ENCODE results near the gene PODXL2.
"Not testable (repeated sequence)": the region's sequence is repeated elsewhere in the genome, so short reads cannot be mapped to it uniquely, and the experiment has no call there.

Gene PODXL2

GRCh38 chr3:127647166-127647844 is 18.3 kb downstream of the PODXL2 start:
- no peak for TF ChIP-seq POLR2A (IDR thresholded peaks at IDR 0.05; ENCODE audit: extremely low read depth, insufficient read length)
- no peak for TF ChIP-seq MAX (IDR thresholded peaks at IDR 0.05; ENCODE audit: low read depth, low read length)
- TF ChIP-seq CTCF (IDR thresholded peaks at IDR 0.05; ENCODE audit: low read depth, low read length): no peak
- no peak for TF ChIP-seq MYC (IDR thresholded peaks at IDR 0.05; ENCODE audit: low read depth, low read length)
- no peak for DNase-seq (ENCODE audit: low read depth)
- no peak overlapping the region for H3K4me3 ChIP-seq (ENCODE audit: low read depth, low read length)

- DNase-seq (ENCODE audit: low read depth): no peak
- TF ChIP-seq MYC (IDR thresholded peaks at IDR 0.05; ENCODE audit: low read depth, low read length) (no peak), CTCF (IDR thresholded peaks at IDR 0.05; ENCODE audit: low read depth, low read length) (no peak), POLR2A (IDR thresholded peaks at IDR 0.05; ENCODE audit: extremely low read depth, insufficient read length) (no peak), MAX (IDR thresholded peaks at IDR 0.05; ENCODE audit: low read depth, low read length) (no peak)
- no peak overlapping the region for H3K4me3 ChIP-seq (ENCODE audit: low read depth, low read length)
Measured at GRCh38 chr3:127647845-127648204, 18.8 kb downstream of the PODXL2 start.

DNA sequence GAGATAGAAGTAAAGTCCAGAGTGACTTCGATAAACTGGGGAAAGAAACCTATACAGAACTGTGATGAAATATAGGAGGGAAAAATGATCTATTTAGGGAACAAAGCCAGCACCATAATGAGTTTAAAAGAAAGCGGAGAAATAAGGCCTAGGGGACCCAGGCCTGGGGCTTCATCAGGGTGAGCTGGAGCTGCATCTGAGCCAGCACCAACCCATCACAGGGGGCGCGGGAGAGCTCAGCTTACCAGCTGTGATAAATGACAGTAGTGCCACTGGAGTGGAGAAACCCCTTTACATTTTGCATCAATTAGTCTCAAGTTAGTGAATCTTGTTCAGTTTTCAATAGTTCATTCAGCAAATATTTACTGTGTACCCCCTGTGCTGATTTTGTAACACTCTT is 21.3 kb downstream of the PODXL2 start:
- TF ChIP-seq MAX (IDR thresholded peaks at IDR 0.05; ENCODE audit: low read depth, low read length): no peak
- no peak overlapping the region for H3K4me3 ChIP-seq (ENCODE audit: low read depth, low read length)
- no peak for DNase-seq (ENCODE audit: low read depth)

- TF ChIP-seq POLR2A (IDR thresholded peaks at IDR 0.05; ENCODE audit: extremely low read depth, insufficient read length) (no peak), MYC (IDR thresholded peaks at IDR 0.05; ENCODE audit: low read depth, low read length) (no peak), MAX (IDR thresholded peaks at IDR 0.05; ENCODE audit: low read depth, low read length) (no peak), CTCF (IDR thresholded peaks at IDR 0.05; ENCODE audit: low read depth, low read length) (no peak)
- H3K4me3 ChIP-seq (ENCODE audit: low read depth, low read length): no peak overlapping the region
- DNase-seq (ENCODE audit: low read depth): no peak
Measured at GRCh38 chr3:127651516-127652172, 22.7 kb downstream of the PODXL2 start.

DNA sequence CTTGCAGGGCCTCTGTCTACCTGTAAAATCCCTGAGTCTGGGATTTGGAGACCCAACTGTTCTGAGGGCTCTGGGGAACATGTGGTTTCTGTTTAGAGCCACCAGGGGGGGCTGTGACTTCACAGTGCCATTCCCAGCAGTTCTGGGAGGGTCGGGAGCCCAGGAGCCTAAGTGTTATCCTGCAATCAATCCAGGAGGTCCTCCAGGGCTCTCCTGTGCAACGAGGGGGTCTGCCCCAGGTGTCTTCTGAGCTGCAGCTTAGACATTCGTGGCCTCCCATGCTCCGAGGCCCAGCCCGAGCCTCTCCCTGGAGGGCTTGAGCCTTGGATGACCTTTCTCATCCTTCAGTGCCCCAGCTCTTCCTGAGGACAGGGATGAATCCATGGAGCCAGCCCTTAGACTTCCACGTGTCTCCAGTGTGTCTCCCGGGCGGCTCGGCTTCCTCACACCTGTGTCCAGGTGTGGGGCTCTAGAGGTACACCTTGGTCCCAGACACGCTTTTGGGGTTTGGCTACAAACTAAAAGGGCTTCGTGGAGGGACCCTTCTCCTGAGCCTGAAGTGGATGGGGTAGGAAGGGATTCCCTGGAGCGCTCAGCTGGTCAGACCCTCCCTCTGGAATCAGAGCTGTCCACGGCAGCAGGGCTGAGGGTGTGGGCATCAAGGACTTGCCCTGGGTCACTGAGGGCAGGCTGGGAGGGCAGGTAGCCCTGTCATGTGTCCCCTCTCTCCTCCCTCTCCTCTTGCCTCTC is 23.4 kb downstream of the PODXL2 start:
- TF ChIP-seq MYC (IDR thresholded peaks at IDR 0.05; ENCODE audit: low read depth, low read length) (no peak), CTCF (IDR thresholded peaks at IDR 0.05; ENCODE audit: low read depth, low read length) (peak; percentile 72), POLR2A (IDR thresholded peaks at IDR 0.05; ENCODE audit: extremely low read depth, insufficient read length) (no peak), MAX (IDR thresholded peaks at IDR 0.05; ENCODE audit: low read depth, low read length) (peak; percentile 82)
- peak; percentile 63 for DNase-seq (ENCODE audit: low read depth)
- no peak overlapping the region for H3K4me3 ChIP-seq (ENCODE audit: low read depth, low read length)

- no peak for DNase-seq (ENCODE audit: low read depth)
- no peak overlapping the region for H3K4me3 ChIP-seq (ENCODE audit: low read depth, low read length)
- no peak for TF ChIP-seq CTCF (IDR thresholded peaks at IDR 0.05; ENCODE audit: low read depth, low read length)
- no peak for TF ChIP-seq MAX (IDR thresholded peaks at IDR 0.05; ENCODE audit: low read depth, low read length)
- no peak for TF ChIP-seq POLR2A (IDR thresholded peaks at IDR 0.05; ENCODE audit: extremely low read depth, insufficient read length)
- TF ChIP-seq MYC (IDR thresholded peaks at IDR 0.05; ENCODE audit: low read depth, low read length): no peak
Measured at GRCh38 chr3:127654374-127654773, 25.4 kb downstream of the PODXL2 start.

- H3K4me3 ChIP-seq (ENCODE audit: low read depth, low read length); DNase-seq (ENCODE audit: low read depth): not testable (repeated sequence)
Measured at GRCh38 chr3:127654993-127655392, 26.0 kb downstream of the PODXL2 start.
